GM12874 (cell line): ENCODE results near the gene GEN1.

Experiments
- CTCF ChIP-seq: IDR thresholded peaks from 2 replicates; pipeline ENCODE4 v1.5.1; 2011; ENCODE audit warnings: low read depth, mild to moderate bottlenecking, control low read depth, low read length, moderate library complexity; ENCODE audit not compliant: insufficient read depth

The GEN1 gene

GRCh38 chr2:17818235-17818815, 64.4 kb downstream of the GEN1 start:
- no peak for TF ChIP-seq CTCF

GRCh38 chr2:17821080-17821479, 67.1 kb downstream of the GEN1 start:
- no peak for TF ChIP-seq CTCF

GRCh38 chr2:17821535-17822444, 67.9 kb downstream of the GEN1 start:
- no peak for TF ChIP-seq CTCF

GRCh38 chr2:17822445-17823117, 68.6 kb downstream of the GEN1 start:
- no peak for TF ChIP-seq CTCF

- no peak for TF ChIP-seq CTCF
These were observed 73.4 kb downstream of the GEN1 start for GRCh38 chr2:17827316-17827715.

GRCh38 chr2:17827785-17828184, 73.8 kb downstream of the GEN1 start:
- no peak for TF ChIP-seq CTCF
